Stimulated activated CD4-positive, alpha-beta T cell treated with anti-CD3 and anti-CD28 coated beads, Interleukin-4, amount 100 ng/mL, for 4 hours (primary cell): ENCODE measurements around the gene SBK2.
"Not testable (repeated sequence)": the region's sequence is repeated elsewhere in the genome, so short reads cannot be mapped to it uniquely, and the experiment has no call there.

Experiments used
- DNase-seq, 2 experiments: peaks; one replicate each; pipeline ENCODE4 v3.0.0-alpha.2; 2020

The SBK2 gene

GRCh38 chr19:55500368-55500952 lies 36.5 kb downstream of the SBK2 start:
- no peak for DNase-seq

- no peak for DNase-seq
Observed at GRCh38 chr19:55498246-55498840, 38.6 kb downstream of the SBK2 start.

GRCh38 chr19:55497763-55498162 lies 39.2 kb downstream of the SBK2 start:
- no peak for DNase-seq

GRCh38 chr19:55496820-55497219 lies 40.1 kb downstream of the SBK2 start:
- DNase-seq = not testable (repeated sequence)

- no peak for DNase-seq
Observed at GRCh38 chr19:55495646-55496349, 41.1 kb downstream of the SBK2 start.

GRCh38 chr19:55494172-55494761 lies 42.7 kb downstream of the SBK2 start:
- no peak for DNase-seq

GRCh38 chr19:55493645-55494171 lies 43.2 kb downstream of the SBK2 start:
- no peak for DNase-seq

- no peak for DNase-seq
Observed at GRCh38 chr19:55493052-55493644, 43.8 kb downstream of the SBK2 start.

- no peak for DNase-seq
Observed at GRCh38 chr19:55492362-55492944, 44.5 kb downstream of the SBK2 start.

- DNase-seq = no peak
Observed at GRCh38 chr19:55491546-55492360, 45.2 kb downstream of the SBK2 start.

- no peak for DNase-seq
Observed at GRCh38 chr19:55490478-55491432, 46.2 kb downstream of the SBK2 start.

- DNase-seq = no peak
Observed at GRCh38 chr19:55489711-55490477, 47.0 kb downstream of the SBK2 start.

GRCh38 chr19:55488986-55489710 lies 47.8 kb downstream of the SBK2 start:
- no peak for DNase-seq

- no peak for DNase-seq
Observed at GRCh38 chr19:55487924-55488687, 48.8 kb downstream of the SBK2 start, which contains the start of gene SSC5D. SSC5D (plus strand) TSS chr19:55488436; CDS start chr19:55488590, 154 bp downstream.

- peak; percentile 47 to 65 for DNase-seq
Observed at GRCh38 chr19:55486971-55487923, 49.7 kb downstream of the SBK2 start.

GRCh38 chr19:55486043-55486970 lies 50.6 kb downstream of the SBK2 start:
- DNase-seq = no peak
